A673 (cell line): ENCODE data around the gene ADGRA1.

Experiments used
- EZH2 ChIP-seq: fragments of 200-600 bp; sonication (generic); IDR thresholded peaks from 2 replicates; pipeline ENCODE4 v1.6.1; 2017; ENCODE audit warnings: borderline replicate concordance, low read depth, mild to moderate bottlenecking, mixed read lengths, antibody characterized with exemption, low read length; ENCODE audit not compliant: poor library complexity, severe bottlenecking
- TF ChIP-seq, protein P1 (sequence below): fragments of 300-800, 200-600 bp; sonication (generic); conservative IDR thresholded peaks from 2 replicates; pipeline ENCODE4 v1.5.1; 2017; ENCODE audit warnings: low read depth, mild to moderate bottlenecking, antibody characterized with exemption, low read length, moderate library complexity, mixed read lengths

DNA sequence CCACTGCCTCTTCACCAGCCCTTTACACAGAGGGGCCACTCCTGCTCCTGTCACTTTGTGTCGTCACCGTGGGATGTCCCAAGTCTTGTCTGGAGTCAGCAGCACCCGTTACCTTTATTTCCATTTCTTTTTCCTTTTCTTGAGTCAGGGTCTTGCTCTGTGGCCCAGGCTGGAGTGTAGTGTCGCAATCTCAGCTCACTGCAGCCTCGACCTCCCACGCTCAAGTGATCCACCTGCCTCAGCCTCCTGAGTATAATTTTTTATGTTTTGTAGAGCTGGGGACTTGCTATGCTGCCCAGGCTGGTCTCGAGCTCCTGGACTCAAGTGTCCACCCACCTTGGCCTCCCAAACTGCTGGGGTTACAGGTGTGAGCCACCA is 28.6 kb upstream of the ADGRA1 start:
- TF ChIP-seq, protein P1, sequence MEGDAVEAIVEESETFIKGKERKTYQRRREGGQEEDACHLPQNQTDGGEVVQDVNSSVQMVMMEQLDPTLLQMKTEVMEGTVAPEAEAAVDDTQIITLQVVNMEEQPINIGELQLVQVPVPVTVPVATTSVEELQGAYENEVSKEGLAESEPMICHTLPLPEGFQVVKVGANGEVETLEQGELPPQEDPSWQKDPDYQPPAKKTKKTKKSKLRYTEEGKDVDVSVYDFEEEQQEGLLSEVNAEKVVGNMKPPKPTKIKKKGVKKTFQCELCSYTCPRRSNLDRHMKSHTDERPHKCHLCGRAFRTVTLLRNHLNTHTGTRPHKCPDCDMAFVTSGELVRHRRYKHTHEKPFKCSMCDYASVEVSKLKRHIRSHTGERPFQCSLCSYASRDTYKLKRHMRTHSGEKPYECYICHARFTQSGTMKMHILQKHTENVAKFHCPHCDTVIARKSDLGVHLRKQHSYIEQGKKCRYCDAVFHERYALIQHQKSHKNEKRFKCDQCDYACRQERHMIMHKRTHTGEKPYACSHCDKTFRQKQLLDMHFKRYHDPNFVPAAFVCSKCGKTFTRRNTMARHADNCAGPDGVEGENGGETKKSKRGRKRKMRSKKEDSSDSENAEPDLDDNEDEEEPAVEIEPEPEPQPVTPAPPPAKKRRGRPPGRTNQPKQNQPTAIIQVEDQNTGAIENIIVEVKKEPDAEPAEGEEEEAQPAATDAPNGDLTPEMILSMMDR, result no peak
- no peak for TF ChIP-seq EZH2
